Stimulated activated naive CD8-positive, alpha-beta T cell treated with anti-CD3 and anti-CD28 coated beads, Interleukin-15, Interleukin-2, amounts not matched to agents 100 ng/mL and 50 ng/mL, for 24 hours (primary cell): ENCODE data around the gene ARMC9.
"Not testable (repeated sequence)": the region's sequence is repeated elsewhere in the genome, so short reads cannot be mapped to it uniquely, and the experiment has no call there.

ENCODE experiments used
- H3K27ac Mint-ChIP-seq: one replicate; pipeline ENCODE4 v1.8.0; 2021; ENCODE audit warnings: mild to moderate bottlenecking, mixed read lengths
- H3K27me3 Mint-ChIP-seq: one replicate; pipeline ENCODE4 v1.8.0; 2021; ENCODE audit warnings: mixed read lengths
- H3K36me3 Mint-ChIP-seq: one replicate; pipeline ENCODE4 v1.8.0; 2021; ENCODE audit warnings: low read depth, mixed read lengths
- H3K4me1 Mint-ChIP-seq: one replicate; pipeline ENCODE4 v1.8.0; 2021; ENCODE audit warnings: low read depth, mixed read lengths
- H3K4me3 Mint-ChIP-seq: one replicate; pipeline ENCODE4 v1.8.0; 2021; ENCODE audit warnings: mild to moderate bottlenecking, mixed read lengths
- H3K9me3 Mint-ChIP-seq: one replicate; pipeline ENCODE4 v1.8.0; 2021; ENCODE audit warnings: mixed read lengths

ARMC9 gene

DNA sequence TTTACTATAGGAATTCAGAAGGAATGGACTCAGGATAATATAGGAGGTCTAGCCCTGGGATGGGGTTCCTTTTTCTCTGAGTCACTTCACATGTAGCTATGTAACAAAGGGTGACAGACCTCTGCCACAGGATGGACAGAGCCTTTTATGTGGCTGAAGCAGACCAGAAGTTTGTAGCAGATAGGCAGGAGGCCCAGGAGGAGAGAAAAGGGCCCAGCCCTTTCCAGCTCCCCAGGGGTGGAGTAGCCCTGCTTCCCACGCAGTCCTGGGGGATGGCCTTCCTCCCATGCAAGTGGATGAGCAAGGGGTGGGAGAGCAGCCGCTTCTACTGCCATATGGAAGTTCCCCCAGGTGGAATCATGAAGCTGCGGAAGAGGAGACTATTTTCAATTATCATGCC lies 40.3 kb downstream of the ARMC9 start:
- no peaks in the 10 kb centered on the region for H3K9me3 Mint-ChIP-seq
- no peak overlapping the region for H3K27ac Mint-ChIP-seq
- no peaks in the 10 kb centered on the region for H3K4me1 Mint-ChIP-seq
- H3K27me3 Mint-ChIP-seq = no peaks in the 10 kb centered on the region
- no peaks in the 10 kb centered on the region for H3K36me3 Mint-ChIP-seq
- no peak overlapping the region for H3K4me3 Mint-ChIP-seq

DNA sequence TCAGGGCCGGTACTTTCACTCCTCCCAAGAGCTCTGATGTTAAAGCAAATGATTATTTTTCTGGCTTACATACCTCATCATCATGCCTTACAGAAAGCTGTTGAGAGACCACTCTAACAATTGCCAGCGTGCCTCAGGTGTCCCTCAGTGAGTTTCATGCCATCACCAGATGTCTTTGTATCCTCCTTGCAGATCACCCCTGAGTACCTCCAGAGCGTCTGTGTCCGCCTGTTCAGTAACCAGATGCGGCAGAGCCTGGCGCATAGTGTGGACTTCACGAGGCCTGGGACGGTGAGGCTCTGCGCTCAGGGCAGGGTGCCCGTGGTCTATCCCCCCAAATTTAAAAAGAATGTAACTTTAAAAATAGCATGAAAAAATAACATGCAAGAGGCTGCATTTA lies 41.3 kb downstream of the ARMC9 start:
- Mint-ChIP-seq H3K9me3 (no peaks in the 10 kb centered on the region), H3K4me3 (no peak overlapping the region), H3K4me1 (no peaks in the 10 kb centered on the region), H3K27me3 (no peaks in the 10 kb centered on the region), H3K27ac (no peak overlapping the region), H3K36me3 (no peaks in the 10 kb centered on the region)

DNA sequence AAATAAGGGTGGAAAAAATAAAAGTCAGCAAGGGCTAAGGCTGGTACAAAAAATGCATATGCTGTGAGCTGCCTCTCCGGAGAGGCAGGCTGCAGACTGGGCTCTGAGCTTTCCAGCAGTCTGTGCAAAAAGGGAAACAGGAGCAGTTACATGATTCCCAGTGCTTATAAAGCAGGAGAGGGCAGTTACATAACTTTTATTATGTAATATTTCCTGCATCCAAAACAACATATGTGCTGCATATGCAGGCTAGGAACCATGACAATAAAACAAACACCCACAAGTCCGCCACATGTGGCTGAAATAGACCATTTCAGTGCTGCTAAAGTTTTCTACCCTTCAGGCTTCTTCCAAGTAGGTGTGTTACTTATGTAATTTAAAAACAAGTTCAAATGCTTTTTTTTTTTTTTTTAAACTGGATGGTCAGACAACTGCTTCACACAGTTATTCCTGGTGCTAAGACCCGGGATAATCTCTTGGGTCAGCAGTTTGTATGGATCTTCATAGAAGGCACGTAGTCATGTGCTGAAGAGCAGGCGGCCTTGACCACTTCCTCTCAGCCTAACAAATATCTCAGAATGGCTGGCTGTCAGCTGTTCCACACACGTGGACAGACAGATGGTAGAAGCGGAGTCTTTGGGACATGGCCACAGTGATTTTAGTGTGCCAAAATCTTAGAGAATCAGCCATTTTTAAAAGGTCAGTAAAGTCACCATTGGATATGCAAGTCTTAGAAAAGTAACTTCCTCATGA lies 43.5 kb downstream of the ARMC9 start:
- Mint-ChIP-seq H3K36me3 (no peaks in the 10 kb centered on the region), H3K4me1 (no peaks in the 10 kb centered on the region), H3K9me3 (no peaks in the 10 kb centered on the region), H3K27ac (no peak overlapping the region), H3K27me3 (no peaks in the 10 kb centered on the region), H3K4me3 (no peak overlapping the region)

DNA sequence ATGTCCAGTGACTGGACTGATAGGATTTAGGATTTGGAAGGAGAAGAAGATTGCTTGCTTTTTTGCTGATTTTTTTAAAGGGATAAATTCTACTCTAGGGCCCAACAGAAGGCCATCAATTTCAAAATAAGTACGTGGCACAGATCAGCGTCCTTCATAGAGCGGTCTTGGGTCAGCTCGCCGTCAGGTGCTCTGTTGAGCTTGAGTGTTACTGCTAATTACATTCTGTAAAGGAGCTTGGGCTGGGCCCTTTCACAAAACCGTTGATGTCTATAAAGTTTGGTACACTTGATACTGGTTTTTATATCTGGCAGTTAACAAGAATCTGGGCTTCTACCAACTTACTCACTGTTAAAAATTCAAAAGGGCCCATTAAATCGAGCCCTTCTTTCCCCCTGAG lies 45.4 kb downstream of the ARMC9 start:
- Mint-ChIP-seq H3K9me3 (no peaks in the 10 kb centered on the region), H3K36me3 (no peaks in the 10 kb centered on the region), H3K27ac (no peak overlapping the region), H3K4me1 (no peaks in the 10 kb centered on the region), H3K4me3 (no peak overlapping the region), H3K27me3 (no peaks in the 10 kb centered on the region)

DNA sequence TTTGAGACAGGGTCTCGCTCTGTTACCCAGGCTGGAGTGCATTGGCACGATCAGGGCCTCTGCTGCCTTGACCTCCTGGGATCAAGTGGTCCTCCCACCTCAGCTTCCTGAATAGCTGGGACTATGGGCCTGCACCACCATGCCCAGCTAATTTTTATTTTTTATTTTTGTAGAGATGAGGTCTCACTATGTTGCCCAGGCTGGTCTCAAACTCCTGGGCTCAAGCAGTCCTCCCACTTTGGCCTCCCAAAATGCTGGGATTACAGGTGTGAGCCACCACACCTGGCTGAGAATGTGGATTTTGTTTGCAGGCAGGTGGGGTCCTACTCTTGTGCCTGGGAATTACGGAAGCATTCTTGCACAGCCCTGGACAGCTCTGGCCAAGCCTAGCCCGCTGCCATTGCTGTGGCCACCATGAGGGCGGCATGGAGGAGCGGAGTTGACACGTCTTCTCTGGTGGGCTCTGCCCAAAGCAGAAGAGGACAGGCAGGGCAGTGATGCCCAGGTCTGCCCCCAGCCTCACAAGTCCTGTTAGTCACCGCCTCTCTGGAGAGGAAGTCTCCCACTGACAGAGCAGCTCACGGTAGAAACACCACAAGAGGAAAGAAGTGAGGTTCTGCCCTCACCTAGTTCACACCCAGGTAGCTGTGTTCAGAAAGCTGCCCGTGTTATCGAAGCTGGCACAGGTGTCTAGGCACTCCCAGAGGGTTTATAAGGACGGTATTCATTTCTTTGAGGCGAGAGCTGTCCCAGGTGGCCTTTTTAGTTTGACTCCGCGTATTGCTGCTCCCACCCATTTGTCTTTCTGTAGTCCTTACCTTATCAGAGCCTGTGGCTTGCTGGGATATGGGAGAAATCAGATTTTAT lies 46.2 kb downstream of the ARMC9 start:
- H3K9me3 Mint-ChIP-seq = no peaks in the 10 kb centered on the region
- no peaks in the 10 kb centered on the region for H3K36me3 Mint-ChIP-seq
- H3K27ac Mint-ChIP-seq = no peak overlapping the region
- no peaks in the 10 kb centered on the region for H3K4me1 Mint-ChIP-seq
- no peak overlapping the region for H3K4me3 Mint-ChIP-seq
- H3K27me3 Mint-ChIP-seq = no peaks in the 10 kb centered on the region

DNA sequence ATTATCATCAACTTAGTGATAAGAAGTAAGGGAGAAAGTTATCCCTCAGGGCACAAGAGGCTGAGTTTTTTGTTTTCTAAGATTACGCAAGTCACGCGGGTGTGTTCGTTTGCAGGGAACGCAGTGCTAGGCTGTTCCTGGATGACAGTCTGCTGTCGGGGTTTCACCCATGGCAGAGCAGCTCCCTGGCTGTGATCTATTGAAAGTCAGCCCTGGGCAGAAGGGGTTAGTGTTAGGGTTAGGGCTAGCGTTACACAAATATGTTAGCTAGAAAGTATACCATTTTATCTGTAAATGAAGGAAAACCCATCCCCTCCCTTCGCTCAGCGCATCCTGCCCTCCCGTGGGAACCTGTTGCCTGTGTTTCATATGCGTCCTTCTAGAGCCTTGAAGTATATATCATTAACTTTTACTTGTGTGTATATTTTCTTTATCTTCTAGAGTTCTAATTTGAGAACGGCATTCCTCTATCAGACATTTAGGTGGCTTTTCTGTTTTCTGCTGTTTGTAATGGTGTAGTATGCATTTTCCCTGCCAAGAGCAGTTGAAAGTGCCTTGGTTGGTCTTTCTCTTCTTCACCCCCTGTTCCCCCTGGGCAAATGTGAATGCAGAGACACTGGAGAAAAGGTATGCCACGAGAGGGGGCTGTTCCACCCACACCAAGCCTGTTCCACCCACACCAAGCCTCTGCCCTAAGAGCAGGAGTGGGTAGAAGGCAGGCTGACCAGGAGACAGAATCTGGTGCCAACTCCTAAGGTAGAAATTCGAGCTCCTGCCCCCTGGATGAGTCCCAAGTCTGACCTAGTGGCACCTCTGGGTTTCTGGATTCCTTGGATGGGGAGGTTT lies 47.0 kb downstream of the ARMC9 start:
- H3K9me3 Mint-ChIP-seq = no peaks in the 10 kb centered on the region
- H3K36me3 Mint-ChIP-seq = no peaks in the 10 kb centered on the region
- H3K27me3 Mint-ChIP-seq = no peaks in the 10 kb centered on the region
- H3K4me3 Mint-ChIP-seq = no peak overlapping the region
- no peak overlapping the region for H3K27ac Mint-ChIP-seq
- no peaks in the 10 kb centered on the region for H3K4me1 Mint-ChIP-seq

DNA sequence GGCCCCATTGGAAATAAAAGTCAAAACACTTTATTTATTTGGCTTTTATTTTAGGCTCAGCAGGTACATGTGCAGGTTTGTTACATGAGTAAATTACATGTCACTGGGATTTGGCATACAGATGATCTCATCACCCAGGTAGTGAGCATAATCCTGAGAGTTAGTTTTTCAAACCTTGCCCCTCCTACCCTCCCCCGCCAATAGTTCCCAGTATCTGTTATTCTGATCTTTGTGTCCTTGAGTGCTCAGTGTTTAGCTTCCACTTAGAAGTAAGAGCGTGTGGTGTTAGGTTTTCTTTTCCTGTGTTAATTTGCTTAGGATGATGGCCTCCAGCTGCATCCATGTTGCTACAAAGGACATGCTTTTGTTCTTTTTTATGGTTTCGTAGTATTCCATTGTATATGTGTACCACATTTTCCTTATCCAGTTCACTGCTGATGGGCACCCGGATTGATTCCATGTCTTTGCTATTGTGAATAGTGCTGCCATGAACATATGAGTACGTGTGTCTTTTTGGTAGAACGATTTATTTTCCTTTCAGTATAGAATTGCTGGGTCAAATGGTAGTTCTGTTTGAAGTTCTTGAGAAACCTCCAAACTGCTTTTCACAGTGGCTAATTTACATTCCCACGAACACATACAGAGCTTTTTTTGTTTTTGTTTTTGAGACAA lies 47.9 kb downstream of the ARMC9 start:
- Mint-ChIP-seq H3K4me3 (no peak overlapping the region), H3K36me3 (no peaks in the 10 kb centered on the region), H3K27ac (no peak overlapping the region), H3K9me3 (no peaks in the 10 kb centered on the region), H3K4me1 (no peaks in the 10 kb centered on the region), H3K27me3 (no peaks in the 10 kb centered on the region)

DNA sequence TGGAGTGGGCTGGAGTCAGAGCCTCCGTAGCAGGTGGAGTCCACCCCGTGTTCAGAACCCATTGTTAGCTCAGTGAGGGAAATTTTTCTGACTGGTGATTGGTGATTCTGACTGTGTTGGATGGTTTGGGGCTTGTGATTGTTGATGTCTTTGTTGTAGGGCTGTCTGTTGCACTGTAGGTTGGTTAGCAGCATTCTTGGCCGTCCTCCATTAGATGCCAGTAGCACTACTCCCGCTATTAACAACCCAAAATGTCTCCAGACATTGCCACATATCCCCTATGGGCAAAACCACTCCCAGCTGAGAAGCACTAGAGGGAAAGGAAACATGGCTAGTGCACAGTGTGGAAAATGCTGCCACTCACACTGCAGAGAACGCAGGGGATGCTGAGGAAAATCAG lies 51.7 kb downstream of the ARMC9 start:
- H3K4me3 Mint-ChIP-seq = no peak overlapping the region
- no peaks in the 10 kb centered on the region for H3K4me1 Mint-ChIP-seq
- no peaks in the 10 kb centered on the region for H3K27me3 Mint-ChIP-seq
- H3K9me3 Mint-ChIP-seq = no peaks in the 10 kb centered on the region
- H3K36me3 Mint-ChIP-seq = no peaks in the 10 kb centered on the region
- H3K27ac Mint-ChIP-seq = no peak overlapping the region

DNA sequence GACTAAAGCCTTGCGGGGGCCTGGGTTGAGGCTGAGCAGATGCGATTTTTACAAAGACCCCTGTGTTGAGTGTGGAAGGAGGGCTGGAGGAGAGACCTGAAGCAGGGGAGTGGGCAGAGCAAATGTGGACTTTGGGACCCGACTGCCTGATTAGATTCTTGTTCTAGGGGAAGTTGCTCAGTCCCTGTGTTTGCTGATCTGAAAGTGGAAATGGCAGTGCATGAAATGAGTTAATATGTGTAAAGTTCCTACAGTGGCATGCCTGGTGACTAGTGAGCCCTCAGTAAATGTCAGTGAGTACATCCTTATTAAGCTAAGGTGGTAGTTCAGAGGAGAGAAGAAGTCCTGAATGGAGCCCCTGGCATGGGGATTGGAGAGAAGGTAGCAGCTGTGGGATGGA lies 52.3 kb downstream of the ARMC9 start:
- H3K4me1 Mint-ChIP-seq = no peaks in the 10 kb centered on the region
- H3K36me3 Mint-ChIP-seq = no peaks in the 10 kb centered on the region
- H3K27me3 Mint-ChIP-seq = no peaks in the 10 kb centered on the region
- H3K9me3 Mint-ChIP-seq = no peaks in the 10 kb centered on the region
- no peak overlapping the region for H3K27ac Mint-ChIP-seq
- H3K4me3 Mint-ChIP-seq = no peak overlapping the region

DNA sequence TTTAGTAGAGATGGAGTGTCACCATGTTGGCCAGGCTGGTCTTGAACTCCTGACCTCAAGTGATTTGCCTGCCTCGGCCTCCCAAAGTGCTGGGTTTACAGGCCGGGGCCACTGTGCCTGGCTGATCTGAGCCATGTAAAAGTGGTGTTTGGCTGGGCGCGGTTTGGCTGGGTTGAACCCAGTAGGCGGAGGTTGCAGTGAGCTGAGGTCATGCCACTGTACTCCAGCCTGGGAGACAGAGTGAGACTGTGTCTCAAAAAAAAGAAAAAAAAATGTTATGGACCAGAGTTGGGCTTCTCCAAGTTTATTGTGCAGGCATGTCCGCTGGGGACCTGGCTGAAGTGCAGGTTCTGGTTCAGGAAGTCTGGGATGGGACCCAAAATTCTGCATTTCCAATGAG lies 54.9 kb downstream of the ARMC9 start:
- H3K4me3 Mint-ChIP-seq, H3K27me3 Mint-ChIP-seq, H3K27ac Mint-ChIP-seq, H3K36me3 Mint-ChIP-seq, H3K9me3 Mint-ChIP-seq, H3K4me1 Mint-ChIP-seq: not testable (repeated sequence)

DNA sequence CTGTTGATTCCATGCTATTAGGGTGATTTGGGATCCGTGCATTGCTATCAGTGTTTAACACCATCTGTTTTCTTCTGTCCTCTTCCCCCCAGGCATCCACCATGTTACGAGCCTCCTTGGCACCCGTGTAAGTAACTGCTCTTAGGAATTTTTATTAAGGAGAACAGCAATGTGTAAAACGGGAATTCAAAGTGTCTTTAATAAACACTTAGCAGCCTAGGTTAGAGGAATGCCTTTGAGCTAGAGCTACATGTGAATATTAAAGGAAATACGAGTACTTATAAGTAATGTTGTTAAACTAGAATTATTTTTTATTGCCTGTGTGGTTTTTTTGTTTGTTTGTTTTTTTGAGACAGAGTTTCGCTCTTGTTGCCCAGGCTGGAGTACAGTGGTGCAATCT lies 58.1 kb downstream of the ARMC9 start:
- H3K4me1 Mint-ChIP-seq = peaks cover 7% of the 10 kb centered on the region
- no peak overlapping the region for H3K4me3 Mint-ChIP-seq
- H3K36me3 Mint-ChIP-seq = no peaks in the 10 kb centered on the region
- no peaks in the 10 kb centered on the region for H3K9me3 Mint-ChIP-seq
- H3K27me3 Mint-ChIP-seq = no peaks in the 10 kb centered on the region
- H3K27ac Mint-ChIP-seq = no peak overlapping the region

DNA sequence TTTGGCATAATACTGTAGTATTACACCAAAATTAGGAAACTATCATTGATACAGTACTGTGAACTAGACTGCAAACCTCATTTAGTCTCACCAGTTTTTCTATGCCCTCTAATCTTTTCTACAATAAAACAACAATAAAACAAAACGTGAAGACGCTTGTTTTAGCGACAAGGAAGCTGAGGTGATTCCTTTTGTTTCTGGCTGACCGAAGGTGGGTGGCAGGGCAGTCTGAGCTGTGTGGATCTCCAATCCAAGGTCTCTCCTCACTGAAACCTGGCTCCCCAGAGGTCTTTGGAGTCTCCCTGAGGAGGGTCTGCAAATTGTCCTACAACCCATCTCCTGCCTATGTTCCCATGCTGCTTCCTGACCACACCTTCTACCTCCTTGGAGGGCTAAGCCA lies 59.3 kb downstream of the ARMC9 start:
- peaks cover 7% of the 10 kb centered on the region for H3K4me1 Mint-ChIP-seq
- H3K27ac Mint-ChIP-seq = no peak overlapping the region

DNA sequence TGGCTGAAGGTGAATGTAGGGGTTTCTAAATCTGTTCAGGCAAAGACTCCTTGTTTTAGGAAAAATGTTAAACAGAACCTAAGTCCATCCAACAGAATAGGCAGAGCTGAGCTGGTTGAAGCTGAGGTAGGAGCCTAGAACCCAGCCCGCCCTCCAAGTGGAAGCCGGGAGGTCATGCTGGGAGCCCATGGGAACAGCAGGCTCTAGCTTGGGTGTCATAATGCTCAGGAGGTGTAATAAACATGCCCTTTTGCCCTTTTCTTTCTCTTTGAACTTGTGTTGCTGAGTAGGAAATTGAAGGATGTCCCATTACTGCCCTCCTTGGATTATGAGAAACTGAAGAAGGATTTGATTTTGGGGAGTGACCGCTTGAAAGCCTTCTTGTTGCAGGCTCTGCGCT lies 60.3 kb downstream of the ARMC9 start:
- Mint-ChIP-seq H3K27ac (no peak overlapping the region), H3K9me3 (no peaks in the 10 kb centered on the region), H3K27me3 (no peaks in the 10 kb centered on the region), H3K4me1 (peaks cover 7% of the 10 kb centered on the region), H3K36me3 (no peaks in the 10 kb centered on the region), H3K4me3 (no peak overlapping the region)

More for the DNA sequence above, 59.3 kb downstream of the ARMC9 start:
- H3K27me3 Mint-ChIP-seq = no peaks in the 10 kb centered on the region
- no peaks in the 10 kb centered on the region for H3K9me3 Mint-ChIP-seq
- no peak overlapping the region for H3K4me3 Mint-ChIP-seq
- no peaks in the 10 kb centered on the region for H3K36me3 Mint-ChIP-seq

DNA sequence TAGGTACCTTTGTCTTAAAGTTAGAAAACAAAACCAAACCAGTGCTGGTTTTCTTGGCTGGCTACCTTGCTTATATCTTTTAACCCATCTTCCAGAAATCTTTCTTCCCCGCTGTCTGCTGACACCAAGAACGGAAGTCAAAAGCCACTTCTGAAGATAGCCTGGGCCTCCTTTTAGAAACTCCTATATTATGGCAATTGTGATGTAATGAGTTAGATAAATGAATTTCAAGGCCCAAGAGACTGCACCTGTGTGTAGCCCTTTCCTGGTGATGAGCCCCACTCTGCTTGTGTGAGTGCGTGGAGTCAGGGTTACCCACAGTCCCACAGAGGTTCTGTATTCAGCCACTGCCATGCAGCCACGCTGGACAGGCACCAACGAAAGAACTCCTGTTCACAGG lies 60.7 kb downstream of the ARMC9 start:
- Mint-ChIP-seq H3K9me3 (no peaks in the 10 kb centered on the region), H3K27me3 (no peaks in the 10 kb centered on the region), H3K4me1 (peaks cover 7% of the 10 kb centered on the region), H3K27ac (no peak overlapping the region), H3K4me3 (no peak overlapping the region), H3K36me3 (no peaks in the 10 kb centered on the region)
